ENCODE measurements around the gene ZFP57. TPM values are rescaled to one million over a fixed set of nuclear protein-coding genes. Genes with fewer than 3 reads are reported as not detected.

ZFP57 gene
- total RNA-seq, 4 donors from 2014 or later: 0.23 to 6.2 (median 1.2) TPM; not detected in 1

DNA sequence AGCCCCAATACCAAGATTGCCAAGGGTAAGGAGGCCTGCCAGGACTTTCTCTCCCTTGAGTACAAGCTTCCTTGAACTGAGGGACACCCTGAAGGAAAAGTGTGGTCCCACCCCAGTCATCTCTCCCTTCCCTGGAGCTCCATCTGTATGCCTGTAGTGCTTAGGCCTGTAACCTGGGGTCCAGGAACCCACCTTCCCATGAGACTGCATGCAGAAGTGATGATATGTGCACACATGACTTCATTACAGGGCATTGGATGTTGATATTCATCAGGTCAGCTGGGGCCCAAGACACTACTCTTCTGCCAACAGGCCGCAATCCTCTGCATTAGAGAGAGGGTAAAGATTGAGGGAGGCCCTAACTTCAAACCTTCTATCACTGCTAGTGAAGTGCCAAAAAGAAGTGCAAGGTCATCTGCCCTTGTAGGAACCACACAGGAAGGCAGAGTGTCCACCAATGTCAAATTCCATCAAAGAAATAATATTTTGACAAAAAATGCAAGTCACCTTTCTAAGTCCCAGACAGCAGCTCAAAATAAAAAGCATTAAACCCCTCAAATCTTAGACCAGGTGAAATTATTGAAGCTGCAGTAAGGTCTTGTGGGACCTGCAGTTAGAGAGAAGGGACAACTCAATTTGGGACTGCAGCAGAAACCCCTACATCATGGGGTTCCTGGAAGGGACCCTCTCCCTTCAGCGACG lies 47.4 kb upstream of the ZFP57 start:
- H3K4me1 ChIP-seq: peaks cover 8 to 25% (median 17%) of the 10 kb centered on the region in 4 donors
- H3K27me3 ChIP-seq: no peaks in the 10 kb centered on the region
- peaks cover 6 to 39% (median 18%) of the 10 kb centered on the region in 4 donors for H3K36me3 ChIP-seq
- no peak overlapping the region for H3K4me3 ChIP-seq
- WGBS: 97% methylated on average over 3 of the region's 3 CpGs
- no peaks in the 10 kb centered on the region for H3K9me3 ChIP-seq
- no peak overlapping the region for H3K27ac ChIP-seq (replicated peaks in 1 of 4)
- intact Hi-C loops (cut with DNase I): loop anchor here (10.0 kb wide), 1 partner anchor 74 kb away; the partner anchor contains the start of gene MOG
- TF ChIP-seq POLR2AphosphoS5 (IDR thresholded peaks at IDR 0.05) (no peak), POLR2A (IDR thresholded peaks at IDR 0.05; ENCODE audit: low read depth) (no peak), EP300 (IDR thresholded peaks at IDR 0.05) (no peak)
- TF ChIP-seq, protein P1, sequence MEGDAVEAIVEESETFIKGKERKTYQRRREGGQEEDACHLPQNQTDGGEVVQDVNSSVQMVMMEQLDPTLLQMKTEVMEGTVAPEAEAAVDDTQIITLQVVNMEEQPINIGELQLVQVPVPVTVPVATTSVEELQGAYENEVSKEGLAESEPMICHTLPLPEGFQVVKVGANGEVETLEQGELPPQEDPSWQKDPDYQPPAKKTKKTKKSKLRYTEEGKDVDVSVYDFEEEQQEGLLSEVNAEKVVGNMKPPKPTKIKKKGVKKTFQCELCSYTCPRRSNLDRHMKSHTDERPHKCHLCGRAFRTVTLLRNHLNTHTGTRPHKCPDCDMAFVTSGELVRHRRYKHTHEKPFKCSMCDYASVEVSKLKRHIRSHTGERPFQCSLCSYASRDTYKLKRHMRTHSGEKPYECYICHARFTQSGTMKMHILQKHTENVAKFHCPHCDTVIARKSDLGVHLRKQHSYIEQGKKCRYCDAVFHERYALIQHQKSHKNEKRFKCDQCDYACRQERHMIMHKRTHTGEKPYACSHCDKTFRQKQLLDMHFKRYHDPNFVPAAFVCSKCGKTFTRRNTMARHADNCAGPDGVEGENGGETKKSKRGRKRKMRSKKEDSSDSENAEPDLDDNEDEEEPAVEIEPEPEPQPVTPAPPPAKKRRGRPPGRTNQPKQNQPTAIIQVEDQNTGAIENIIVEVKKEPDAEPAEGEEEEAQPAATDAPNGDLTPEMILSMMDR (IDR thresholded peaks at IDR 0.05): no peak
- no peak for DNase-seq (ENCODE audit: extremely low spot score)

DNA sequence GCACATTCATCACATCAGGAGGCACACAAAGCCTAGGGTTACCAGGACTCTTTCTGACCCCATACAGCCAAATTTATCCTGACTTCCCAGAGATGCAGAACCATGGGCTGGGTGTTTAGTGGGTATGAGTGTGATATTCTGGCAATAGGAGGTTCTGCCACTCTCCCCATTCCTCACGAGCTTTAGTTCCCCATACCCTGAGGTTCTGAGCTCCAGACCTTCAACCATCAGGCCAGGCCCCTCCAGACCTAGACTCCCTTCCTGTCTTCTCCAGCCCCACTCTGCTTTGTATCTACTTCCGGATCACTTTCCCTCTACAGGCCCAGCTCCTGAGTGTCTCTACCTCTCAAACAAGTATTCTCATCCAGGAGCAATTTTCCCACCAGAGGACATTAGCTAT lies 46.7 kb upstream of the ZFP57 start:
- no peak for DNase-seq (ENCODE audit: extremely low spot score)
- Histone ChIP-seq H3K27me3 (no peaks in the 10 kb centered on the region), H3K4me1 (peaks cover 8 to 25% (median 19%) of the 10 kb centered on the region in 4 donors), H3K4me3 (no peak overlapping the region), H3K27ac (replicated peaks in 1 of 4) (no peak overlapping the region), H3K9me3 (no peaks in the 10 kb centered on the region), H3K36me3 (peaks cover 6 to 39% (median 18%) of the 10 kb centered on the region in 4 donors)
- WGBS: 54% methylated on average over 2 of the region's 2 CpGs
- intact Hi-C loops (cut with DNase I): loop anchor here (10.0 kb wide), 1 partner anchor 73 kb away; the partner anchor contains the start of gene MOG
- no peak for TF ChIP-seq POLR2AphosphoS5 (IDR thresholded peaks at IDR 0.05)
- TF ChIP-seq, protein P1 (IDR thresholded peaks at IDR 0.05): no peak
- no peak for TF ChIP-seq EP300 (IDR thresholded peaks at IDR 0.05)
- TF ChIP-seq POLR2A (IDR thresholded peaks at IDR 0.05; ENCODE audit: low read depth): no peak

DNA sequence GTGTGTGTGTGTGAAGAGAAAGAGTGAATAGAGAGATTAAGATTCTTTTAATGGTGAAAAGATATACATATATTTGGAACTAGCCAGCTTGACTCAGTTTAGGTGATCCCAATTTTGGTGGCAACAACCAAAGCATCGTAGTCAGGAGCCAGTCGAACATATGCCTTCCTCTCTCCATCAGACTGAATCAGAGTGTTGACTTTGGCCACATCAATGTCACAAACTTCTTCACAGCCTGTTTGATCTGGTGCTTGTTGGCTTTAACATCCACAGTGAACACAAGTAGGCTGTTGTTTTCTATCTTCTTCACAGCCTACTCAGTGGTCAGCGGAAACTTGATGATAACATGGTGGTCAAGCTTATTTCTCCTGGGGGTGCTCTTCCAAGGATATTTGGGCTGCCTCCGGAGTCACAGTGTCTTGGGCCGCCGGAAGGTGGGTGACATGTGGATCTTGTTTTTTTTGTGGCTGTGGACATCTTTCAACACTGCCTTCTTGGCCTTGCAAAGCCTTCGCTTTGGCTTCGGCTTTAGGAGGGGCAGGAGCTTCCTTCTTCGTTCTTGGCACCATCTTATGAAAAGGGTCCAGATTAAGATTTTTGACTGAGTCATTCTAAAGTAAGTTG lies 45.7 kb upstream of the ZFP57 start:
- no peak overlapping the region for H3K27ac ChIP-seq (replicated peaks in 1 of 4)
- WGBS: 92% methylated on average over 9 of the region's 9 CpGs
- peaks cover 8 to 25% (median 19%) of the 10 kb centered on the region in 4 donors for H3K4me1 ChIP-seq
- no peak for DNase-seq (ENCODE audit: extremely low spot score)
- H3K4me3 ChIP-seq: no peak overlapping the region
- TF ChIP-seq POLR2A (IDR thresholded peaks at IDR 0.05; ENCODE audit: low read depth): no peak
- TF ChIP-seq, protein P1 (IDR thresholded peaks at IDR 0.05): no peak
- peaks cover 6 to 39% (median 18%) of the 10 kb centered on the region in 4 donors for H3K36me3 ChIP-seq
- intact Hi-C loops (cut with DNase I): loop anchor here (10.0 kb wide), 1 partner anchor 72 kb away; the partner anchor contains the start of gene MOG
- H3K9me3 ChIP-seq: no peaks in the 10 kb centered on the region
- H3K27me3 ChIP-seq: no peaks in the 10 kb centered on the region

- H3K9me3 ChIP-seq: no peaks in the 10 kb centered on the region
- H3K4me1 ChIP-seq: peaks cover 8 to 25% (median 19%) of the 10 kb centered on the region in 4 donors
- H3K27ac ChIP-seq (replicated peaks in 1 of 4): no peak overlapping the region
- 71% methylated on average over 1 of the region's 1 CpG for WGBS
- TF ChIP-seq EP300 (IDR thresholded peaks at IDR 0.05): no peak
- no peak for TF ChIP-seq POLR2AphosphoS5 (IDR thresholded peaks at IDR 0.05)
- no peak for TF ChIP-seq POLR2A (IDR thresholded peaks at IDR 0.05; ENCODE audit: low read depth)
- TF ChIP-seq, protein P1 (IDR thresholded peaks at IDR 0.05): no peak
- no peak for DNase-seq (ENCODE audit: extremely low spot score)
- no peak overlapping the region for H3K4me3 ChIP-seq
- intact Hi-C loops (cut with DNase I): loop anchor here (10.0 kb wide), 1 partner anchor 71 kb away; the partner anchor contains the start of gene MOG
- H3K36me3 ChIP-seq: peaks cover 6 to 39% (median 18%) of the 10 kb centered on the region in 4 donors
- no peaks in the 10 kb centered on the region for H3K27me3 ChIP-seq
Observed at GRCh38 chr6:29726001-29726400, 45.0 kb upstream of the ZFP57 start.

All from esophagus muscularis mucosa (tissue), 4 donors.